HEK293 (cell line): ENCODE results near the gene SLC38A1.

Experiments
- CTCF ChIA-PET: fragments of 350-600 bp; formaldehyde crosslinking; extraction: SDS; loops from one replicate; lab custom pipeline; 2021; ENCODE audit warnings: antibody characterized with exemption; lab: Yijun Ruan, JAX
- POLR2A ChIA-PET: fragments of 300-600 bp; formaldehyde crosslinking; extraction: SDS; loops from one replicate; lab custom pipeline; 2020; ENCODE audit warnings: antibody characterized with exemption, inconsistent platforms; lab: Yijun Ruan, JAX
- H3K27ac ChIP-seq: fragments of 200-500 bp; sonication (Bioruptor generic); 2 replicates; pipeline ENCODE4 v1.5.1; 2014; ENCODE audit warnings: low read depth, low read length, control low read depth, inconsistent platforms; ENCODE audit errors: extremely low read depth
- H3K36me3 ChIP-seq, 2 experiments: fragments of 200-500 bp in 1 of 2; sonication (Bioruptor generic) in 1 of 2; 1 replicate in 1 of 2; 2 replicates in 1 of 2; pipeline ENCODE4 v1.5.1; 2014 to 2017; ENCODE audit warnings: inconsistent platforms in 2 of 2, low read length in 2 of 2; ENCODE audit not compliant: control insufficient read depth in 2 of 2, insufficient read depth in 1 of 2
- H3K4me1 ChIP-seq: fragments of 200-500 bp; sonication (Bioruptor generic); 2 replicates; pipeline ENCODE4 v1.5.1; 2014; ENCODE audit warnings: mild to moderate bottlenecking, low read length, inconsistent platforms; ENCODE audit not compliant: control insufficient read depth, insufficient read depth
- H3K4me3 ChIP-seq: 2 replicates; pipeline ENCODE4 v1.5.1; 2011; ENCODE audit warnings: low read depth, mild to moderate bottlenecking, control low read depth, low read length, moderate library complexity
- H3K9me3 ChIP-seq: fragments of 200-500 bp; sonication (Bioruptor generic); 2 replicates; pipeline ENCODE4 v1.5.1; 2014; ENCODE audit warnings: low read depth, low read length, inconsistent platforms; ENCODE audit not compliant: control insufficient read depth, insufficient read depth
- FEZF1 ChIP-seq: fragments of 450-650 bp; formaldehyde crosslinking; IDR thresholded peaks from 2 replicates; pipeline ENCODE4 v1.5.1; 2016; ENCODE audit warnings: missing biosample characterization, missing genetic modification characterization
- KLF1 ChIP-seq: fragments of 450-650 bp; formaldehyde crosslinking; IDR thresholded peaks from 2 replicates; pipeline ENCODE4 v1.5.1; 2016; ENCODE audit warnings: missing biosample characterization, missing genetic modification characterization
- PRDM1 ChIP-seq: fragments of 450-650 bp; formaldehyde crosslinking; IDR thresholded peaks from 2 replicates; pipeline ENCODE4; 2016; ENCODE audit warnings: missing biosample characterization, missing genetic modification characterization
- PRDM2 ChIP-seq: fragments of 450-650 bp; formaldehyde crosslinking; IDR thresholded peaks from 2 replicates; pipeline ENCODE4 v1.5.1; 2016; ENCODE audit warnings: missing biosample characterization, missing genetic modification characterization, borderline replicate concordance
- SCRT1 ChIP-seq: fragments of 450-650 bp; formaldehyde crosslinking; IDR thresholded peaks from 2 replicates; pipeline ENCODE4 v1.5.1; 2016; ENCODE audit warnings: missing biosample characterization, missing genetic modification characterization, borderline replicate concordance
- SP2 ChIP-seq: fragments of 450-650 bp; formaldehyde crosslinking; IDR thresholded peaks from 2 replicates; pipeline ENCODE4 v1.5.1; 2016; ENCODE audit warnings: missing biosample characterization, missing genetic modification characterization
- ZBTB11 ChIP-seq: fragments of 450-650 bp; formaldehyde crosslinking; conservative IDR thresholded peaks from 2 replicates; pipeline ENCODE4 v1.5.1; 2016; ENCODE audit warnings: low read depth, missing biosample characterization, missing genetic modification characterization
- ZFP37 ChIP-seq: fragments of 450-650 bp; formaldehyde crosslinking; IDR thresholded peaks from 2 replicates; pipeline ENCODE4 v1.5.1; 2016; ENCODE audit warnings: missing biosample characterization, missing genetic modification characterization
- ZFP41 ChIP-seq: fragments of 450-650 bp; formaldehyde crosslinking; IDR thresholded peaks from 2 replicates; pipeline ENCODE4 v1.5.1; 2016; ENCODE audit warnings: missing biosample characterization, missing genetic modification characterization, borderline replicate concordance
- ZNF10 ChIP-seq: fragments of 450-650 bp; formaldehyde crosslinking; IDR thresholded peaks from 2 replicates; pipeline ENCODE4 v1.5.1; 2017; ENCODE audit warnings: missing biosample characterization, missing genetic modification characterization
- ZNF19 ChIP-seq: fragments of 450-650 bp; formaldehyde crosslinking; IDR thresholded peaks from 2 replicates; pipeline ENCODE4; 2016; ENCODE audit warnings: missing biosample characterization, missing genetic modification characterization, low read depth
- ZNF239 ChIP-seq: fragments of 450-650 bp; formaldehyde crosslinking; IDR thresholded peaks from 2 replicates; pipeline ENCODE4 v1.5.1; 2016; ENCODE audit warnings: missing biosample characterization, missing genetic modification characterization
- ZNF274 ChIP-seq, 2 experiments: fragments of 200-500 bp in 1 of 2; fragments of 450-650 bp in 1 of 2; sonication (Bioruptor generic) in 1 of 2; formaldehyde crosslinking in 1 of 2; IDR thresholded peaks; 2 replicates each; pipeline versions ENCODE4 v1.5.1 to v1.6.1; 2014 to 2016; ENCODE audit warnings: borderline replicate concordance in 1 of 2, inconsistent platforms in 1 of 2, low read length in 1 of 2, missing biosample characterization in 1 of 2, missing genetic modification characterization in 1 of 2
- ZNF518A ChIP-seq: fragments of 450-650 bp; formaldehyde crosslinking; conservative IDR thresholded peaks from 2 replicates; pipeline ENCODE4 v1.5.1; 2016; ENCODE audit warnings: low read depth, missing biosample characterization, missing genetic modification characterization
- ZNF555 ChIP-seq: fragments of 450-650 bp; formaldehyde crosslinking; conservative IDR thresholded peaks from 2 replicates; pipeline ENCODE4 v1.5.1; 2017; ENCODE audit warnings: missing biosample characterization, mild to moderate bottlenecking, missing genetic modification characterization, inconsistent platforms
- ZNF561 ChIP-seq: fragments of 450-650 bp; IDR thresholded peaks from 2 replicates; pipeline ENCODE4 v1.5.1; 2018; ENCODE audit warnings: missing biosample characterization, missing genetic modification characterization, borderline replicate concordance
- ZNF639 ChIP-seq: fragments of 450-650 bp; formaldehyde crosslinking; IDR thresholded peaks from 2 replicates; pipeline ENCODE4 v1.5.1; 2016; ENCODE audit warnings: missing biosample characterization, missing genetic modification characterization
- ZNF664 ChIP-seq: fragments of 450-650 bp; formaldehyde crosslinking; IDR thresholded peaks from 2 replicates; pipeline ENCODE4 v1.5.1; 2016; ENCODE audit warnings: missing biosample characterization, missing genetic modification characterization

The SLC38A1 gene

GRCh38 chr12:46267825-46268582 is 839 bp downstream of the SLC38A1 start:
- H3K4me1 ChIP-seq: peaks cover 24% of the 10 kb centered on the region
- H3K27ac ChIP-seq: peak overlapping the region; percentile 88
- CTCF ChIA-PET: no interaction called here
- no peaks in the 10 kb centered on the region for H3K36me3 ChIP-seq
- peak overlapping the region; percentile 61 for H3K4me3 ChIP-seq
- no peaks in the 10 kb centered on the region for H3K9me3 ChIP-seq
- POLR2A ChIA-PET: interaction anchor here (1.0 to 1.9 kb wide), 5 partner anchors 36 to 277 kb away, joined by 3 to 4 read pairs (median 4); no protein-coding TSS in a partner anchor
- TF ChIP-seq ZBTB11 (tag by site-specific recombination) (0 out of 2 replicates have a peak, but pooled peaks have one; percentile 11), PRDM1 (tag by site-specific recombination) (peak; percentile 85), ZNF555 (tag by site-specific recombination) (no peak), KLF1 (tag by site-specific recombination) (no peak), ZNF518A (tag by site-specific recombination) (no peak), SP2 (tag by site-specific recombination) (no peak), FEZF1 (tag by site-specific recombination) (no peak), ZNF274 (IDR thresholded peaks at IDR 0.05; ENCODE audit: low read length) (no peak), ZNF274 (tag by site-specific recombination; IDR thresholded peaks at IDR 0.05; ENCODE audit: borderline replicate concordance) (no peak), ZNF19 (tag by site-specific recombination) (no peak), ZNF239 (tag by site-specific recombination) (no peak), ZFP37 (no peak), ZNF664 (tag by site-specific recombination) (no peak), ZNF639 (tag by site-specific recombination) (no peak), PRDM2 (no peak), ZNF561 (tag by site-specific recombination) (no peak), ZNF10 (tag by site-specific recombination) (peak; percentile 41; the same call in 1 of the 2 replicates), ZFP41 (tag by site-specific recombination) (no peak), SCRT1 (tag by site-specific recombination) (no peak)
